Thyroid gland (tissue), 4 donors: ENCODE results near the gene SLC8A2. TPM values are rescaled to one million over a fixed set of nuclear protein-coding genes. Genes with fewer than 3 reads are reported as not detected.
"Not testable (repeated sequence)": the region's sequence is repeated elsewhere in the genome, so short reads cannot be mapped to it uniquely, and the experiment has no call there.

Experiments
- DNase-seq, 2 donors: peaks; one replicate each; pipeline ENCODE4 v3.0.0-alpha.2; 2019
- H3K27ac ChIP-seq, 3 donors: fragments of 200-600 bp; sonication (generic); 1 replicate in 2 of 3; 2 replicates in 1 of 3; pipeline ENCODE4 v1.5.1; 2016 to 2019; ENCODE audit warnings: mild to moderate bottlenecking in 1 of 3, moderate library complexity in 1 of 3
- H3K27me3 ChIP-seq: fragments of 200-600 bp; sonication (generic); one replicate; pipeline ENCODE4 v1.5.1; 2019
- H3K36me3 ChIP-seq, 2 donors: fragments of 200-600 bp; sonication (generic); one replicate each; pipeline ENCODE4 v1.5.1; 2016 to 2019
- H3K4me1 ChIP-seq, 2 donors: fragments of 200-600 bp; sonication (generic); one replicate each; pipeline ENCODE4 v1.5.1; 2017 to 2019
- H3K4me3 ChIP-seq, 3 donors: fragments of 200-600 bp; sonication (generic); replicated peaks in 1 of 3; 1 replicate in 2 of 3; 2 replicates in 1 of 3; pipeline ENCODE4 v1.5.1; 2016; ENCODE audit warnings: mild to moderate bottlenecking in 1 of 3
- H3K9me3 ChIP-seq: fragments of 200-600 bp; sonication (generic); one replicate; pipeline ENCODE4 v1.5.1; 2017
- CTCF ChIP-seq, 6 experiments: fragments of 200-600 bp in 3 of 6; fragments of 450-650 bp in 3 of 6; sonication (generic) in 3 of 6; IDR thresholded peaks; one replicate each; pipeline ENCODE4 v1.5.1; 2016 to 2019; ENCODE audit warnings: antibody characterized with exemption in 6 of 6, mild to moderate bottlenecking in 2 of 6, inconsistent platforms in 1 of 6, moderate library complexity in 1 of 6
- POLR2A ChIP-seq, 2 donors: fragments of 450-650 bp; IDR thresholded peaks; one replicate each; pipeline ENCODE4 v1.6.1; 2017; ENCODE audit warnings: antibody characterized with exemption in 2 of 2, mild to moderate bottlenecking in 2 of 2, moderate library complexity in 1 of 2
- WGBS, 2 donors: methylation state at CpG; one replicate each; pipeline ENCODE4 v1.1.5; 2017; 5-methylcytosine and 5-hydroxymethylcytosine counted together
- intact Hi-C: fragments of 100-400 bp; cut with DNase I; formaldehyde crosslinking; loops from one replicate; pipeline ENCODE4 v1.15.1; 2023
- total RNA-seq, 4 donors: library from RNA; depleted of rRNA; stranded (reverse); fragments of >200 nt; gene quantifications; one replicate each; pipeline ENCODE4 v1.2.3, GENCODE V29; 2016

The SLC8A2 gene
- total RNA-seq, 4 donors from 2014 or later: 0.29 to 0.59 TPM; not detected in 2

DNA sequence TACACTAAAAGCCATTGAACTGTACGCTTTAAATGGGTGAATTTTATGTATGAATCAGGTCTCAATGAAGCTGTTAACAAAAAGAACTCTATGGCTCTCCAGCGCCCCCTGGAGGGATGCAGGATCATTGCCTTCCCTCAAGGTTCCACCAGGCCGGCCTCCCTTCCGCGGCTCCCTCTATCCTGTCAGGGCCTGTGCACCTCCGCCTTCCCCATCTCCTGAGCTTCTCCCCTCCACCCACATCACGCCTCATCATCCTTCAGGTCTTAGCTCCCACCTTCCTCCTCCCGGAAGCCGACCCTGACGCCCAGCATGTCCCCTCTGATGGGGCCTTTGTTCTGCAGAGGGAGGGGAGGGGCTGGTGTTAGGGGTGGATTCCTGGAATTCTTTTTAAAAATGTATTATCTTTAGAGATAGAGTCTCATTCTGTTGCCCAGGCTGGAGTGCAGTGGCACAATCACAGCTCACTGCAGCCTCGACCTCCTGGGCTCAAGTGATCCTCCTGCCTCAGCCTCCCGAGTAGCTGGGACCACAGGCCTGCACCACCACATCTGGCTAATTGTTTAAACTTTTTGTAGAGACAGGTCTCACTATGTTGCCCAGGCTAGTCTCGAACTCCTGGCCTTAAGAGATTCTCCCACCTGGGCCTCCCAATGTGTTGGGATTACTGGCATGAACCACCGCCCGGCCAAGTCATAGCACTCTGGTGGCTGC lies 80.0 kb downstream of the SLC8A2 start:
- 30 to 32% methylated on average over 15 of the region's 15 CpGs for WGBS, 2 donors
- Histone ChIP-seq H3K27ac (no peak overlapping the region), H3K4me1 (no peaks in the 10 kb centered on the region), H3K4me3 (no peak overlapping the region), H3K36me3 (no peaks in the 10 kb centered on the region), H3K9me3 (no peaks in the 10 kb centered on the region), H3K27me3 (no peaks in the 10 kb centered on the region)
- DNase-seq: peak; percentile 58 to 78
- intact Hi-C loops: loop anchor here (2.0 kb wide), 1 partner anchor 97 kb away; no protein-coding TSS in a partner anchor
- no peak for TF ChIP-seq POLR2A (IDR thresholded peaks at IDR 0.05)
- TF ChIP-seq CTCF (IDR thresholded peaks at IDR 0.05): peak; percentile 39 to 87 (median 76)

GRCh38 chr19:47390533-47391488 lies 80.9 kb downstream of the SLC8A2 start:
- Histone ChIP-seq H3K36me3 (no peaks in the 10 kb centered on the region), H3K4me3 (no peak overlapping the region), H3K27ac (no peak overlapping the region), H3K9me3 (no peaks in the 10 kb centered on the region), H3K27me3 (no peaks in the 10 kb centered on the region), H3K4me1 (no peaks in the 10 kb centered on the region)
- TF ChIP-seq CTCF (IDR thresholded peaks at IDR 0.05) (no peak), POLR2A (IDR thresholded peaks at IDR 0.05) (no peak)
- intact Hi-C loops: loop anchor here (2.0 kb wide), 1 partner anchor 96 kb away; no protein-coding TSS in a partner anchor
- DNase-seq: no peak
- 69 to 70% methylated on average over 20 of the region's 20 CpGs for WGBS, 2 donors

- 70 to 82% methylated on average over 9 of the region's 9 CpGs for WGBS, 2 donors
- Histone ChIP-seq H3K36me3 (no peaks in the 10 kb centered on the region), H3K4me3 (no peak overlapping the region), H3K27me3 (no peaks in the 10 kb centered on the region), H3K4me1 (no peaks in the 10 kb centered on the region), H3K9me3 (no peaks in the 10 kb centered on the region), H3K27ac (no peak overlapping the region)
- TF ChIP-seq CTCF (IDR thresholded peaks at IDR 0.05) (no peak), POLR2A (IDR thresholded peaks at IDR 0.05) (no peak)
- intact Hi-C loops: no loop called here
- DNase-seq: no peak
Measured at GRCh38 chr19:47389150-47389556, 82.5 kb downstream of the SLC8A2 start.

DNA sequence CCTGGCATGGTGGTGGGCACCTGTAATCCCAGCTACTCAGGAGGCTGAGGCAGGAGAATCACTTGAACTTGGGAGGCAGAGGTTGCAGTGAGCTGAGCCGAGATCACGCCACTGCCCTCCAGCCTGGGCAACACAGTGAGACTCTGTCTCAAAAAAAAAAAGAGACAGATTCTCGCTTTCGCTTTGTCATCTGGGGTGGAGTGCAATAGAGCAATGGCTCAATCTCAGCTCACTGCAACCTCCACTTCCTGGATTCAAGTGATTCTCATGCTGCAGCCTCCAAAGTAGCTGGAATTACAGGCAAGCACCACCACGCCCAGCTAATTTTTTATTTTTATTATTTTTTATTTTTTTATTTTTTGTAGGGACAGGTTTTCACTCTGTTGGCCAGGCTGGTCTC lies 83.0 kb downstream of the SLC8A2 start:
- H3K4me3 ChIP-seq, H3K27me3 ChIP-seq, H3K27ac ChIP-seq, intact Hi-C loops, DNase-seq, H3K36me3 ChIP-seq, H3K4me1 ChIP-seq, H3K9me3 ChIP-seq: not testable (repeated sequence)
- 87 to 91% methylated on average over 5 of the region's 5 CpGs for WGBS, 2 donors

DNA sequence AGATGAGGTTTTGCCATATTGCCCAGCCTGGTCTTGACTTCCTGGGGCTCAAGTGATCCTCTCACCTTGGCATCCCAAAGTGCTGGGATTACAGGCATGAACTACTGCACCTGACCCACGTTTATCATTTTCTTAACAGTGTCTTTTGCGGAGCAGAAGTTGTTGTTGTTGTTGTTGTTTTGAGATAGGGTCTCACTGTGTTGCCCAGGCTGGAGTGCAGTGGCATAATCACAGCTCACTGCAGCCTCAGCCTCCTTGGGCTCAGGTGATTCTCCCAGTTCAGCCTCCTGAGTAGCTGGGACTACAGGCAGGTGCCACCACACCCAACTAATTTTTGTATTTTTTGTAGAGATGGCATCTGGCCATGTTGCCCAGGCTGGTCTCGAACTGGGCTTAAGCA lies 84.1 kb downstream of the SLC8A2 start:
- H3K9me3 ChIP-seq, H3K36me3 ChIP-seq, H3K4me3 ChIP-seq, H3K27me3 ChIP-seq, H3K4me1 ChIP-seq, intact Hi-C loops, H3K27ac ChIP-seq, DNase-seq: not testable (repeated sequence)
- WGBS, 2 donors: 78 to 79% methylated on average over 3 of the region's 3 CpGs

GRCh38 chr19:47386582-47386981 lies 85.1 kb downstream of the SLC8A2 start:
- intact Hi-C loops, H3K4me3 ChIP-seq, H3K36me3 ChIP-seq, H3K9me3 ChIP-seq, H3K27me3 ChIP-seq, H3K4me1 ChIP-seq, DNase-seq, H3K27ac ChIP-seq: not testable (repeated sequence)
- 78 to 85% methylated on average over 12 of the region's 12 CpGs for WGBS, 2 donors

DNA sequence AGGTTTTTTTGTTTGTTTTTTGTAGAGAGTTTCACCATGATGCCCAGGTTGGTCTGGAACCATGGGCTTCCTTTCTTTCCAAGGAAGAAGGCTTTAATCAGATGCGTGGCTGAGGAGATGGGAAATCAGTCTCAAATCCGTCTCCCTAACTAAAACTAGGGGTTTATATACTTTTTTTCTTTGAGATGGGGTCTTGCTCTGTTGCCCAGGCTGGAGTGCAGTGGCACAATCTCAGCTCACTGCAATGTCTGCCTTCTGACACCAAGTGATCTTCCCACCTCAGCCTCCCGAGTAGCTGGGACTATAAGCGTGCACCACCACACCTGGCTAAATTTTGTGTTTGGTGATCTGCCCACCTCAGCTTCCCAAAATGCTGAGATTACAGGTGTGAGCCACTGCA lies 87.2 kb downstream of the SLC8A2 start:
- H3K4me1 ChIP-seq, intact Hi-C loops, H3K27ac ChIP-seq, H3K9me3 ChIP-seq, H3K27me3 ChIP-seq, H3K4me3 ChIP-seq, DNase-seq: not testable (repeated sequence)
- peaks cover 16 to 24% of the 10 kb centered on the region in 2 donors for H3K36me3 ChIP-seq
- 77 to 95% methylated on average over 4 of the region's 4 CpGs for WGBS, 2 donors

DNA sequence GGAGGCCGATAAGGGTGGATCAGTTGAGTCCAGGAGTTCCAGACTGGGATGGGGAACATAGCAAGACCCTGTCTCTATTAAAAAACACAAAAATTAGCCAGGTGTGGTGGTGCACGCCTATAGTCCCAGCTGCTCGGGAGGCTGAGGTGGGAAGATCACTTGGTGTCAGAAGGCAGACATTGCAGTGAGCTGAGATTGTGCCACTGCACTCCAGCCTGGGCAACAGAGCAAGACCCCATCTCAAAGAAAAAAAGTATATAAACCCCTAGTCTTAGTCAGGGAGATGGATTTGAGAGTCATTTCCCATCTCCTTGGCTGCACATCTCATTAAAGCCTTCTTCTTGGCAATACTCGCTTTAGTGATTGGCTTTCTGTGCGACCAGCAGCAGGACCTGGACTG lies 87.8 kb downstream of the SLC8A2 start:
- H3K36me3 ChIP-seq: peaks cover 16 to 26% of the 10 kb centered on the region in 2 donors
- H3K4me3 ChIP-seq, H3K4me1 ChIP-seq, DNase-seq, H3K9me3 ChIP-seq, H3K27ac ChIP-seq, H3K27me3 ChIP-seq, intact Hi-C loops: not testable (repeated sequence)
- WGBS, 2 donors: 86 to 89% methylated on average over 5 of the region's 5 CpGs
